ENCODE data around the gene DUSP10. TPM values are rescaled to one million over a fixed set of nuclear protein-coding genes. Genes with fewer than 3 reads are reported as not detected.

DUSP10 gene
- polyA plus RNA-seq, 1 donor from 2014 or later, result 8.6 TPM

DNA sequence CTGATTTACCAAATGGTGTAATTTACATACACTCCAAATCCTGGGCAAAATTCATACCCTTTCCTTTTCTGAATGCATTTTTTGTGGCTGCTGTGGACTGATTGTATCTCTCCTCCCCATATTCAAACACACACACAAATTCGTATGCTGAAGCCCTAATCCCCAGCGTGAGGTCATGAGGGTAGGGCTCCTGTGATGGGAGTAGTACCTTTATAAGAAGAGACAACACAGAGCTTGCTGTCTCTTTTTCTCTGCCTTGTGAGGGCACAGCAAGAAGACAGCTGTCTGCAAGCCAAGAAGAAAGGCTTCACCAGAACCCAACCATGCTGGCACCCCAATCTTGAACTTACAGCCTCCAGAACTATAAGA is 24.4 kb downstream of the DUSP10 start:
- Mint-ChIP-seq H3K9me3 (no peaks in the 10 kb centered on the region), H3K27ac (no peak overlapping the region), H3K4me1 (peaks cover 8 to 41% (median 26%) of the 10 kb centered on the region in 3 donors), H3K36me3 (peaks cover 10% of the 10 kb centered on the region), H3K4me3 (no peak overlapping the region), H3K27me3 (no peaks in the 10 kb centered on the region)

DNA sequence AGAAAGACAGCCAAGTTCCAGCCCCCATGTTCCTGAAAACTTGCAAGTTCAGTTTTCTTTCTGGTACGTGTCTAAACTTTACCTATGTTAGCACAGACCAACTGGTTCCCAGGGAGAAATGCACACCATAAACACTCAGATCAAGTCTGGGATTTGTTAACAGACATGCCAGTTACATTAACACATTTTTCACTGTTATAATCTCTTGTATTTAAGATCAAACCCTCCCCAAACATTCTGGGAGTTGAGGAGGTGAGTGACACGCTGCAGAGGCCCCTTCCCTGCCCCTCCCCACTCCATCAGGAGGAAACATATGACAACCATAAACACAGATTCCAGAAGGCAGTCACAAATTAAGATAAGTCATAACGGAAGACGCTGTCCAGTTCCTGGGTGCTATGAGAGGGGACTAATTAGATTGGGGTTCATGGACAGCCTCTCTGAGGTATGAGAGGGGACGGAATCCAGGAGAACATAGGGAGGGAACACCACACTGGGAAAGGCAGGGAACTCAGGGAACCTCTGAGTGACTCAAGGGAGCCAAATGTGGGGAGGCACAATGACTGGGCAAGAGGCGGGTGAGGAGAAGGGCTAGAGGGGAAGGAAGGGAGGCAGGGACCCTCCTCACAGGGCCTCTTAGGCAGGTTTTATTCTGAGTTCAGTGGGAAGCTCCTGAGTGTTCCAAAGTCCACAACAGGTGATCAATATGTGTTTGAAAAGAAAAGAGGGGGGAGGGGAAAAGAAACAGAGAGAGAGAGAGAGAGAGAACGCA is 25.0 kb downstream of the DUSP10 start:
- no peak overlapping the region for H3K27ac Mint-ChIP-seq
- no peaks in the 10 kb centered on the region for H3K27me3 Mint-ChIP-seq
- peaks cover 11 to 41% (median 26%) of the 10 kb centered on the region in 3 donors for H3K4me1 Mint-ChIP-seq
- H3K36me3 Mint-ChIP-seq, result peaks cover 9% of the 10 kb centered on the region
- no peak overlapping the region for H3K4me3 Mint-ChIP-seq
- H3K9me3 Mint-ChIP-seq, result no peaks in the 10 kb centered on the region

DNA sequence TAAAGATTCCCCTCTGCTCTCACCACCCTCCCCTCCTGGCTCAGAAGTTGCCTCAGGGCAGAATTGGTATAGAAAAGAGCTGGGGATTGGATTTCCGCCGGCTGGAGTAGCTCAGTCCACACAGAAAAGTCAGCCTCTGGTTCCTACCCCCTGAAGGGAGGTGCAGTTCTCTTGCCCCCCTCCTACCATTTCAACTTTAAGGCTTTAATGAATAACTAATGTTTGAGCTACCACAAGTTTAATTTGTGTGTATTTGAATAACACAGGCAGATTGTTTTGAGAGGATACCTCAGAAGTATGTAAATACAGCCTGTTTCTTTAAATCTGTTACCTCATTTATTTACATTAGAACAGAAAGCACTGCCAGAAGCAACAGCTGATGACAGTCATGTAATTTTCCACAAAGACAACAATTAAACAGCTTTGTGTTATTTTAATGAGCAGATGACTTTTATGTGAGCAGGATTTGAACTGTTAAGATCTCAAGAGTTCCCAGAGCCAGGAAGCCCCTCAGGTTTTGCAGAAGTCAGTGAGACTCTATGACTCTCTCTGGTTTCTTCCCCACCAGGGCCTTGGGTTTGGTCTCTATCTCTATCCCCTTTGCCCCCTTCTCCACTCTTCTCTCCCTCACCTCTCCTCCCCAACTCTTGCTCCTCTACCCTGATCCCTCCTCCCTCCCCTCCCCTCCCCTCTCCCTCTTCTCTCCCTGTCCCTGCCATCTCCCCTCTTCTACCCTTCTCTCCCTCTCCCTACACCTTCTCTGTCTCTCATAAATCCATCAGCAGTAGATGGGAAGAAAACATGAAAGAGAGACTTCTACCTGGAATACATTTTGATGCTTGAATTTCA is 26.3 kb downstream of the DUSP10 start:
- H3K4me3 Mint-ChIP-seq, result peak overlapping the region in 1 of 4 donors; percentile 30
- no peaks in the 10 kb centered on the region for H3K9me3 Mint-ChIP-seq
- H3K4me1 Mint-ChIP-seq, result peaks cover 13 to 35% (median 24%) of the 10 kb centered on the region in 3 donors
- H3K27ac Mint-ChIP-seq, result peak overlapping the region in 1 of 3 donors; percentile 80
- H3K36me3 Mint-ChIP-seq, result peaks cover 10% of the 10 kb centered on the region
- H3K27me3 Mint-ChIP-seq, result no peaks in the 10 kb centered on the region

DNA sequence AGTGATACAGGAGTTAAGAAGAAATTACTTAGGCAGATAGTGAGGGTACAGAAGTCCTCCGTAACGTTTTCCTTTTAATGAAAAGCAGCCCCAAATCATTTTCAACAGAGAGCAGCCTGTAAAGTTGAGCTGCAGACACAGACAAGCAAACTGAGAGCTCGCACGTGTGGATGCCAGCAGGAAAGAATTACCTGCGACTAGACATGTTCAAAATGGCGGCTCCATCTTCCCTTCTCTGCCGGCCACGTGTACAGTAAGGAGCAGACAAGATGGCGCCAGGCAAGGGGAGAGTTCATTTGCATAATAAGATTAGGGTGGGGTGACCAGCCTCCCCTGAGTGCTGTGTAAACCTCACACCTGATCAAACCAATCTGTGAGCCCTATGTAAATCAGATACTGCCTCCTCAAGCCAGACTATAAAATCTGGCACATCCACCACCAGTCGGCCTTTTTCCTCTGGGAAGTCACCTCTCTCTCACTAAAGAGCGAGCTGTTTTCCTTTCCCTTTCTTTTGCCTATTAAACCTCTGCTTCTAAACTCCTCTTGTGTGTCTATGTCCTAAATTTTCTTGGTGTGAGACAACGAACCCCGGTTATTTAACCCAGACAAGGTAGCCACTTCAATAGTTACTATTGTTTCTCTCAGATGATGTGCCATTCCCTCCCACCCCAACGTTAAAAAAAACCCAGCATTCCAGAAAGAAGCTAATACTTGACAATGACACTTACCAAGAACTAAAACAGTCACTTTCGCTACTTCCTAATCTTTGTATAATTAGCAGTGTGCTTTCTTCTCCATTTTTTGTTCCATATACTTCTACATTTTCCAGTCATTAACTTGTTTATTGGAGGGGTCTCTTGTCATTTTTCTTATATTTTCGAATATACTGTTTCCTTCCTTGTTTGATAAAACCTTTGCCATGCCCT is 27.4 kb downstream of the DUSP10 start:
- H3K36me3 Mint-ChIP-seq, result peaks cover 10% of the 10 kb centered on the region
- no peaks in the 10 kb centered on the region for H3K27me3 Mint-ChIP-seq
- peak overlapping the region in 2 of 3 donors; percentile 6 to 52 for H3K27ac Mint-ChIP-seq

DNA sequence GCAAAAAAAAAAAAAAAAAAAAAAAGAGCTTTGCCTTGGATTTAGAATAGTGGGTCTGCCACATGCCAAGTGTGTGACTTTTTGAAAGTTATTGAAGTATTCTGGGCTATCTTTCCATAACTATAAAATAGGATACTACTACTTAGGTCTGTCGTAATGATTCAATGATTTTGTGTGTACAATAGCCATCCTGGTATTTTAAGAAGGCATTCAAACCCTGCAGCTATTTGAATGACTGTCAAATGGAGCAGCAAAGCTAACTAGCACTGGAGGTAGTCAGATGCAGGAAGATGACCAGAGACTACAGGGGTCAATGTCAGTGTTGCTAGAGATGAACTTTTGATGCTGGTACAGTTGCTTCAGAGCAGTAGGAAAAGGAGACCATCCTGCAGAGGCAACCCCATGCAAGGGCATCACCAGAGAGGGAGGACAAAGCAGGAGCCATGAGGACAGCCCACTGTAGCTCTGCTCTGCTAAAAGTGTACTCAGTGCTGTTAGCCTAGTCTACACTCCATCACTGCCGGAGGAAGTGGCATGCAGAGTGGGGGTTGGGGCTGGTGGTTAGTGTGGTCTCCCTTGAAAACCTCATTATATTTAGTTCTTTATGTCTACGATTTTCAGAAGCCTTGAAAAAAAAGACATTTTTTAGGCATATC is 29.0 kb downstream of the DUSP10 start:
- Mint-ChIP-seq H3K4me3 (peak overlapping the region in 3 of 4 donors; percentile 18 to 40 (median 34)), H3K27me3 (no peaks in the 10 kb centered on the region), H3K36me3 (peaks cover 4% of the 10 kb centered on the region), H3K9me3 (no peaks in the 10 kb centered on the region), H3K4me1 (peaks cover 23 to 42% (median 29%) of the 10 kb centered on the region in 3 donors), H3K27ac (peak overlapping the region; percentile 50 to 91 (median 69))

More for the DNA sequence above, 27.4 kb downstream of the DUSP10 start:
- Mint-ChIP-seq H3K9me3 (no peaks in the 10 kb centered on the region), H3K4me1 (peaks cover 16 to 30% (median 24%) of the 10 kb centered on the region in 3 donors), H3K4me3 (no peak overlapping the region)

DNA sequence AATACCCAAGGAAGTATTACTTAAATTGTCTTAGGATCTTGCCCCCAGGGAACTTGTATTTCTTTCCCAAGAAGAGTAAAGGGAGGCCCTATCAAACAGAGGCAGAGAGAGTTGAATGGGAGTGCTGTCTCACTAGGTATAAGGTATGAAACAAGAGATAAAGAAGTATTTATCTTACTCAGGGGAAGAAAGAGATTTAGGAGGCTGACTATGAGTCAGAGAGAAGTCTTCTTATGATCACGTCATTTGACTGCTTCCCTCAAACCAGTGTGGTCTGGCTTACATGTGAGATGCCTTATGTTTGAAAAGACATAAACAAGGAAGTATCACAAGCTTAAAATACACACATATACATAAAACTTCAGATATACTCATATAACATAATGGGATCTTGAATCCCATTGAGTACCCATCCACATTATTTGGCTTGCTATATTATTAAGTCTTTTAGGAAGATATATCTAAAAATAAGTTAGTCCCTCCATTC is 29.6 kb downstream of the DUSP10 start:
- Mint-ChIP-seq H3K27me3 (no peaks in the 10 kb centered on the region), H3K4me1 (peaks cover 23 to 43% (median 29%) of the 10 kb centered on the region in 3 donors), H3K27ac (peak overlapping the region in 2 of 3 donors; percentile 44 to 69), H3K36me3 (peaks cover 4% of the 10 kb centered on the region), H3K4me3 (peak overlapping the region in 1 of 4 donors; percentile 43), H3K9me3 (no peaks in the 10 kb centered on the region)

DNA sequence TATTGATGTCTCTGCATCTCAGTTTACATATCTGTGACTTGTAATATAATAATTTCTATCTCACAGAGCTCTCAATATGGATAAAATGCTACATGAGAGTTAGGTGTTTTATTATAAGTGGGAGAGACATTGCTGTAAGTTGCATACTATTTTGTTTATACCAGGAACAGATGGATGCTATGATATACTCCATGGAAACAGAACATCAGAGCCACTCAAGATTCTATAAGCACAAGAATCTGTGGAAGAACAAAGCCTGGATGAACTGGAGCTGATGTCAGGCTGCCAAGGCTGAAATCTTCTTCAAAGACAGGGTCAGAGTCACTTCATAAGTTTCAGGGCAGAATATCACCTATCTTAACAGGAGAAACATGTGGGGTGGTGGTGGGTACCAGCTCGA is 30.2 kb downstream of the DUSP10 start:
- H3K27me3 Mint-ChIP-seq, result no peaks in the 10 kb centered on the region
- H3K4me3 Mint-ChIP-seq, result no peak overlapping the region
- peaks cover 23 to 43% (median 29%) of the 10 kb centered on the region in 3 donors for H3K4me1 Mint-ChIP-seq
- peak overlapping the region in 2 of 3 donors; percentile 44 to 69 for H3K27ac Mint-ChIP-seq
- no peaks in the 10 kb centered on the region for H3K9me3 Mint-ChIP-seq
- H3K36me3 Mint-ChIP-seq, result peaks cover 3% of the 10 kb centered on the region

DNA sequence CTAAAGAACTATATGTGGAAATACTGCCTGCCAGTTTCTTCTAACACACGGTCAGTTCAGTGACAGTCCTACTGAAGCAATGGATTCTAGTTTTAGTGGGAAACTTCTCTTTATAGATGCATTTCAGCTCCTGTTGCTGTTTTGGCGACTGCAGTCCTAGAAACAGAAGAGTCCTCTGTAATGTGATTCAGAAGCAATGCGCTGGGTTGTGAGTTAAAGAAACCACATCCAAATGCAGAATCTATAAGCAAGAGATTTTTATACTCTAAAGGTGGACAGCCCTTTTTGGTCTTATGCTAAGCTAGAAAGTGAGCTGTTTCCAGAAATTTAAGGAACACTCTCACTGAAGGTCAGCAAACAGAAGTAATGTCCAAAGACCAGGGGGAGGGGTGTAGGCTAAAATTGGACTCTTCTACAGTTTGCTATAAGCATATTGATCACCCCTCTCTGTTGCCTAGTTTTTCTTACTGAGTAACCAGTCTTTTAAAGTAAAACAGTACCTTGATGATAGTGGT is 30.8 kb downstream of the DUSP10 start:
- no peaks in the 10 kb centered on the region for H3K27me3 Mint-ChIP-seq
- peak overlapping the region in 1 of 3 donors; percentile 20 for H3K27ac Mint-ChIP-seq
- H3K4me3 Mint-ChIP-seq, result no peak overlapping the region
- H3K4me1 Mint-ChIP-seq, result peaks cover 23 to 43% (median 29%) of the 10 kb centered on the region in 3 donors
- no peaks in the 10 kb centered on the region for H3K9me3 Mint-ChIP-seq
- H3K36me3 Mint-ChIP-seq, result peaks cover 3% of the 10 kb centered on the region

DNA sequence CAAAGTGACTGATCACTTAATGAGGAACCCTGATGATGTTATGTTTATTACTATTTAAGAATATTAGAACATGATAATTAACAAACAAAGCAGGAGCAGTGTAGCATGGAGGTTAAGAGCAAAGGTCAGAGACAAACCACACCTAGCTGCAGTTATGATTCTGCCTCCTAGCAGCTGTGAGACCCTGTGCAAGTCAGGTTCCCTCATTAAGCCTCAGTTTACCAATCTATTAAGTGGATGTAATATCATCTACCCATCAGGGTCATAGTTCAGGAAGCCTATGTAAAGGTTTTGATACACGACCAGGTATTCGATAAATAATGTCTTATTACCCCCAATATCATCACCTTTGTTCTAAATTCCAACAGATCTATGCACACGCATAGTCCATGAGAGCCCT is 32.0 kb downstream of the DUSP10 start:
- no peaks in the 10 kb centered on the region for H3K9me3 Mint-ChIP-seq
- peak overlapping the region in 1 of 3 donors; percentile 73 for H3K27ac Mint-ChIP-seq
- H3K27me3 Mint-ChIP-seq, result no peaks in the 10 kb centered on the region
- H3K4me1 Mint-ChIP-seq, result peaks cover 22 to 42% (median 29%) of the 10 kb centered on the region in 3 donors
- no peak overlapping the region for H3K4me3 Mint-ChIP-seq
- H3K36me3 Mint-ChIP-seq, result peaks cover 3% of the 10 kb centered on the region

DNA sequence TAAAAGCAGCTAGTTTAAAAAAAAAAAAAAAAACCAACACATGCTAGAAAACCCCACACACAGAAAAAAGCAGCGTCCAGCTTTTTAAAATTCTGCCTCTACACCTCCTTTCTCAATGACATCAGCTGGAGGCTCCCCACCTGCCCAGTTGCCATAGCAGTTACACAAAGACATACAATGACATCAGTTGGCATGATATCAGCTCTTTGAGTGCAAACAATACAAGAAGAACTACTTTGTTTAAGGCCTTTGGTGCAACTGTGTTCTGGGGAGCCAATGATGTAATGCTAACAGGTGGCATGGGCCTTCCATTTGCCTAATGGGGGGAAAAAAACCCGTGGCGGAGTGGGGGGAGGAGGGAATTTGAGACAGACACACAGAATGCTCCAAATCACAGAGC is 32.9 kb downstream of the DUSP10 start:
- no peaks in the 10 kb centered on the region for H3K27me3 Mint-ChIP-seq
- H3K4me3 Mint-ChIP-seq, result peak overlapping the region in 3 of 4 donors; percentile 1 to 56 (median 47)
- no peaks in the 10 kb centered on the region for H3K9me3 Mint-ChIP-seq
- H3K36me3 Mint-ChIP-seq, result peaks cover 3% of the 10 kb centered on the region
- peaks cover 14 to 33% (median 29%) of the 10 kb centered on the region in 3 donors for H3K4me1 Mint-ChIP-seq
- H3K27ac Mint-ChIP-seq, result peak overlapping the region; percentile 73 to 89 (median 76)

DNA sequence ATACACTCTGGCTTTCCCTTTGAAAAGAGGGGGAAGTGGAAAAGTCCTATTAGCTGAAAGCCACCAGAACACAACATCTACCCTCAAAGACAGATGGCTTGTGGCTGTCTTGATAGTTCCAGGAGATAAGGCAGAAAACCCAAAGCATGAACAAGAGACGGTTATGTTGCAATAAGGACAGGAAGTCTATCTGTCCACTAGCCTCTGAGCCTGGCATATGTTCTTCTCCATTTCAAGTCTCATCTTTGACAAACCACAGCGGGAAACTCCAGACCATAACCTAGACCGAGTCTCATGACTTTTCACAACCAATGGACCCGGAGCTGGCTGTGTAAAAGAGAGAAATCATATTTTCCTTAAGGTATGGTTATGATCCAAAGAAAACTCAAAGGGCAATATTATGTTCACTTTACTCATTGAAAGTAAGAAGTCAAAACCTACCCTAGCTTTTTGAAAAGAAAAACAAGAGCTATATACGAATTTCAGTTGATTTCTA is 33.8 kb downstream of the DUSP10 start:
- Mint-ChIP-seq H3K9me3 (no peaks in the 10 kb centered on the region), H3K36me3 (peaks cover 3% of the 10 kb centered on the region), H3K4me3 (peak overlapping the region in 1 of 4 donors; percentile 56), H3K27ac (peak overlapping the region in 2 of 3 donors; percentile 73 to 89), H3K27me3 (no peaks in the 10 kb centered on the region), H3K4me1 (peaks cover 12 to 30% (median 29%) of the 10 kb centered on the region in 3 donors)

DNA sequence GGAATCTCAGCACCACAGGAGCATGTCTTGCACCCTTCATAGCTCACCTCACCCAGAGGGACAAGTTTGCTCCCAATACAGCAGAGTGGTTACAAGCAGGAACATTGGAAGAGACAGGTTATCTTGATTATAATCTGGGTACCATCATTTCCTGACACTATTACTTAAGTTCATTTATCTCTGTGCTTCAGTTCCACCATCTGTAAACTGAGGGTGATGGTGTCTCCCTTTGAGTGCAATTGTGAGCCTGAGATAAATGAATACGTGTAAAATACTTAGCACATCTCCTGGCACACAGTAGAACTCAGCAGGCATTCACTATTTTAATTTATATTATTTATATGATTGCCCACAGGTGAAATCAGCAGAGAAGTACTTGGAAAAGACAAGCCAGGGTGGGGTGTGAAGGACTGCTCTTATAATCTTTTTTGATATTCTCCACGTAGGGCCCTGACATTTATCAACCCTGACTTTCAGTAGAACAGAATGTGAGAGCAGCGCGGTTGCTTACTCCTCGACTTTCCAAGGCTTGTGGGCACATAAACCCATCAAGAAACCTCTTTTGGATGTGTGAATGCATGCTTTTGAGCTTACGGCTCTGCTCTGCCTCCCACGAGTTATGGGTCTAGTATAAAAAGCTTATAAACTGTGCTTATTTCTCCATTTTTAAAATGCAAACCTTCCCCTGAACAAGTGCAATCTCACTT is 34.9 kb downstream of the DUSP10 start:
- H3K9me3 Mint-ChIP-seq, result no peaks in the 10 kb centered on the region
- H3K27me3 Mint-ChIP-seq, result no peaks in the 10 kb centered on the region
- H3K4me3 Mint-ChIP-seq, result no peak overlapping the region
- H3K36me3 Mint-ChIP-seq, result peaks cover 6% of the 10 kb centered on the region
- H3K4me1 Mint-ChIP-seq, result peaks cover 8 to 20% (median 20%) of the 10 kb centered on the region in 3 donors
- H3K27ac Mint-ChIP-seq, result peak overlapping the region in 1 of 3 donors; percentile 47

DNA sequence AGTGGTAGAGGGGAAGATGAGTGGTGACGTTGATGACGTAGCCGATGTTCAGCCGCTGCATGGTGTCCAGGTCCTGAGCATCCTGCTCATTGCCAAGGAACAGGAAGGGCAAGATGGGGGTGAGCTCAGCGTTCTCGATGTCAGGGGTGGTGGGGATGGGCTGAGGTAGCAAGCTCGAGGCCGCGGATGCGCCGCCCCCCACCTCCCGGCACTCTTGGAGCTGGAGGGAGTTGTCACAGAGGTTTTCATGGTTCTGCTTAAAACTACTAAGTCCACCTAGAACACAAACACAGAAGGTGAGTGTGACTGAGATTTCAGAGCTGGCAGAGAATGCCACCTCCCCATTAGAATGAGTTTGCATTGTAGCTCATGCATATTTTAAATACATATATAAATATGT is 35.7 kb downstream of the DUSP10 start:
- Mint-ChIP-seq H3K4me3 (no peak overlapping the region), H3K36me3 (peaks cover 5% of the 10 kb centered on the region), H3K9me3 (no peaks in the 10 kb centered on the region)

More for the DNA sequence above, 35.7 kb downstream of the DUSP10 start:
- Mint-ChIP-seq H3K27ac (no peak overlapping the region), H3K4me1 (peaks cover 8 to 16% (median 14%) of the 10 kb centered on the region in 3 donors), H3K27me3 (no peaks in the 10 kb centered on the region)

All from IgD-negative memory B cell (primary cell).